Femur (tissue), 1 donor: ENCODE results near the gene IGLL5.

Experiments
- DNase-seq: peaks from one replicate; pipeline ENCODE4 v3.0.0-alpha.2; 2017

The IGLL5 gene

GRCh38 chr22:22887621-22888503 lies at the start of gene IGLL5:
TSS of gene IGLL5 (plus strand) at chr22:22887816. CDS start at chr22:22888054, 238 bp downstream.
- DNase-seq = no peak

DNA sequence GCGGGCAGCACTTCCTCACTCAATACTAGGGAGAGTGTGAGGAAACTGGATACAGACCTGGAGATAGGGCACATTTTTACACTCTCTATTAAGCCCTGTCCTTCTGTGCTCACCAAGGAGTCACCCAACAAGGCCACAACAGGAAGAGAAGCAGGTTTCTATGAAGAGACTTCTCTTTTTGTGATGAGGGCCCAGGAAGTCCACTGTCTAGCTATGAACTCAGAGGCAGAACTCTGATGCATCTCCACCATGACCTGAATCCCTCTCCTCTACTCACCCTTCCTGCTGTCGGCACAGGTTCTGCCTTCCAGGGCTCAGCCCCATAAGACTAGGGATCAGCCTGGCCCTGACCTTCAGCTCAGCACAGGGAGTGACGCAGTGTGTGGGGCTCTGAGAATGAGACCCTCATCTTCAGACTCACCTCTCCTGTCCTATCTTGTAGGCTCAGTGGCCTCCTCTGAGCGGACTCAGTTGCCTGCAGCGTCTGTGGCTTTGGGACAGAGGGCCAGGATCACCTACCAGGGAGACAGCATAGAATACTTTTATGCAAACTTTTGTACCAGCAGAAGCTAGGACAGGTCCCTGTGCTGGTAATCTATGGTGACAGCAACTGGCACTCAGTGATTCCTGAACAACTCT lies 49.3 kb upstream of the IGLL5 start:
- no peak for DNase-seq

- no peak for DNase-seq
These were observed 47.9 kb upstream of the IGLL5 start for GRCh38 chr22:22839570-22840314.

- DNase-seq = no peak
These were observed 46.8 kb upstream of the IGLL5 start for GRCh38 chr22:22840780-22841179.

GRCh38 chr22:22841598-22841997 lies 46.0 kb upstream of the IGLL5 start:
- DNase-seq = no peak

- DNase-seq = no peak
These were observed 45.5 kb upstream of the IGLL5 start for GRCh38 chr22:22842085-22842484.

DNA sequence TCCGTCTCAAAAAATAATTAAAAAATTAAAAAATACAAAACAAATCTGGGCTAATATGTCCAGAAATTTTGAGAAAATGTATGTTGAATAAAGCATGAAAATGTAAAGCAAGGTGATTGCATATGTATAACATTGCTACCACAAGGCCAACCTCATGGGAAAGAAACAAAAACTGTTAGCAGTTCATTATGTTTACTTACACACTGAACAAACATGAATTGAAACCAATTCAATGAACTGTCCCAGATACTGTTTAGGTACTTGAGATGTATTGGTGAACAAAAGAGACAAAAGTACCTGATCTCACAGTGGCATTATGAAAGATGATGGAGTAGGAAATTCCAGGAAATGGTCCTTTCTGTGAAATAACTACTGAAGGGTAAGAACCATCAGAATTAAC lies 43.8 kb upstream of the IGLL5 start:
- no peak for DNase-seq

GRCh38 chr22:22847241-22847640 lies 40.4 kb upstream of the IGLL5 start:
- DNase-seq = no peak

- peak; percentile 61 for DNase-seq
These were observed 39.2 kb upstream of the IGLL5 start for GRCh38 chr22:22848364-22848866.

GRCh38 chr22:22849640-22850610 lies 37.7 kb upstream of the IGLL5 start:
- DNase-seq = no peak

GRCh38 chr22:22851969-22852368 lies 35.6 kb upstream of the IGLL5 start:
- DNase-seq = no peak

DNA sequence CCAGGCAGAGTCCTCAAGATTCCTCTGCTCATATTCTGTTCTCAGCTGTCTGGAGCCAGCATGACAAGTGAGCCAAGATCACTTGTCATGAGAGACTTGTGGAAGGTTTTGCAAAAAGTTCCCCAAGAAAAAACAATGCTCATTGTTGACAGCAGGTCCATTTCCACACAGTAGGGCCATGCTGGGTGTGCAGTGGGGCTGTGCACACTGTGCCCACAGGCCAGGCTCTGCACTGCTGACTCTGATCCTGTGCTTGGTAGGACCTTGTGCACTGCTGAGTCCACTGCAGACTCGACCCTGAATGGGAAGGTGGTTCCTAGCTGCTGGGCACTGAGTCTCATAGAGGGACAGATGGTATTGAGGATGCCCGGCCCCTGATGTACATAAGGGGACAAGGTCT lies 33.9 kb upstream of the IGLL5 start:
- DNase-seq = no peak

GRCh38 chr22:22854466-22854865 lies 33.1 kb upstream of the IGLL5 start:
- DNase-seq = no peak

GRCh38 chr22:22855085-22855484 lies 32.5 kb upstream of the IGLL5 start:
- no peak for DNase-seq

- no peak for DNase-seq
These were observed 31.9 kb upstream of the IGLL5 start for GRCh38 chr22:22855617-22856308.

DNA sequence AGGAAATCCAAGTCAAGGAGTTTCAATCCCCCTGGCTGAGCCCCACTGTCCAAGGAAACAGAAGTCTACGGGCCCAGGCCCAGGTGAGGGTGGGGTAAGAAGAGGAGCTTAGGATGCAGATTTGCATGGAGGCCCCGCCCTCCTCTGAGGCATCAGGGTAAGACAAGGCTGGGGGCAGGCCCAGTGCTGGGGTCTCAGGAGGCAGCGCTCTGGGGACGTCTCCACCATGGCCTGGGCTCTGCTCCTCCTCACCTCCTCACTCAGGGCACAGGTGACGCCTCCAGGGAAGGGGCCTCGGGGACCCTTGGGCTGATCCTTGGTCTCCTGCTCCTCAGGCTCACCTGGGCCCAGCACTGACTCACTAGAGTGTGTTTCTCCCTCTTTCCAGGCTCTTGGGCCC lies 31.3 kb upstream of the IGLL5 start:
- DNase-seq = no peak

GRCh38 chr22:22856885-22857606 lies 30.6 kb upstream of the IGLL5 start:
- DNase-seq = no peak

- no peak for DNase-seq
These were observed 29.7 kb upstream of the IGLL5 start for GRCh38 chr22:22857607-22858558.

DNA sequence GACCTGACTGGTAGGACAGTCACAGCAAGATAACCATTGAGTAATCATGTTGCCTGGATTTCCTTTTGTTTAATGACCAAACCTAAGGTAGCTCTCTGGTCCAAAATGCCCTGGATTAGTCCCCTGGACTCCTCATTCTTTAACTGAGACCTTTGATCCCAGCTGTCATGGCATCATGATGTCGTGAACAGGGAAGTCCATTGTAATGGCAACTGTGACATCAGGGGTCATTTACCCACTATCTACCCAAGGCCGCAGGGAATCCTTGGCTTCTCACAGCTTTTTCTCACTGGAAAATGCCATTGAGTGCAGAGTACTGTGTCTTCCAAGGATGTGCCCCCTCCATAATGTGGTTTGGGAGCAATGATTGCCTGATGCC lies 29.1 kb upstream of the IGLL5 start:
- no peak for DNase-seq

- DNase-seq = no peak
These were observed 24.6 kb upstream of the IGLL5 start for GRCh38 chr22:22863001-22863400.
